GM13976 (cell line): ENCODE data around the gene CMIP.

Experiments used
- DNase-seq: peaks from one replicate; pipeline ENCODE4 v3.0.0; 2012; ENCODE audit warnings: low spot score
- in situ Hi-C: fragments of 300-500 bp; cut with MboI; formaldehyde crosslinking; loops from one replicate; pipeline ENCODE4 v1.12.0; 2022; ENCODE audit warnings: low sequenced_read_pairs, mixed read lengths, inconsistent platforms; ENCODE audit not compliant: unreplicated experiment
- TF ChIP-seq, protein P1 (sequence below): IDR thresholded peaks from 2 replicates; pipeline ENCODE4 v1.5.1; 2012; ENCODE audit warnings: borderline replicate concordance, mild to moderate bottlenecking; ENCODE audit not compliant: insufficient read depth; ENCODE audit errors: extremely low read depth, missing control alignments, control extremely low read depth

Gene CMIP

DNA sequence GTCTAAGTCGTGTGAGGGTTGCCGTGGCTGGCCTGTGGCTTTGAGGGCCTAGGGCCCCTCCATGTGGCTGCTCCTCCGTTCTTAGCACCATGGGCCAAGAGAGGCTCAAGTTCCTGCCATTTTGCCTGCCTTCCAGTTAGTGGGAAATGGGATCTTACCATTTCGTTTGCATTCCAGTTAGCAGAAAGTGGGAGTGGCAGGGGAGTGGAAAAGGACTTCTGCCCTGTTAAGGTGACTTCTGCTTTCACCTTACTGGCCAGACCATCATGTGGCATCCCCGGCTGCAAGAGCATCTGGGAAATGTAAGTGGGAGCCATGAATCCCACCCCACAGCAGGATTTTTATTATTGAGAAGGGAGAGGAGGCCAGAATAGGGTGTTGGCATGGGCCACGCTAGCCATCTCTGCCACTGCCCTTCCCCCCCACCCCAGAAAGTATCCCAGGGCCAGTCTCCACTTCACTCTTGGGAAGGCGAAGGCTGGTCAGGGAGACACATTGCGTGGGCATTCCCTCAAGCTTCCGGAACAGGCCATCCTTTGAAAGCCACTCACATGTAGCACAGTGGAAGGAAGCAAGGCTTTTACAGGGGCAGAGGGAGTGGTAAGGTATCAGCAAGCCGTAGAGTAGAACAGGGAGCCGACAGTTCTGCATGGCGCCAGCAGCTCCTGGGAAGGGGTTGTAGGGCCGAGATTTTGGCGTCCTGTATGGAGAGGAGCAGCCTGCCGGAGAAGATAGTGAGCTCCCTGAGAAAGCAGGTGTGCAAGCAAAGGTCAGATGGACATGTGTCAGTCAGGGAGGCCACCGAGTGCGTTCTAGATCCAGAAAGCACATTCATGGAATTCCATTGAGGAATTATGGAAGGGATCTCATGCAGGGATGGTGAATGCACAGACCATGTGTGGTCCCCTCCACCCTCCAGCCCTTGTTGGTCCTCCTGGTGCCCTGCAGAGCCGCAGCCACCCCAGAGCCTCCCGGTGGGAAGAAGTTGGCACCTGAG, 33.4 kb downstream of the CMIP start:
- no peak for DNase-seq
- TF ChIP-seq, protein P1, sequence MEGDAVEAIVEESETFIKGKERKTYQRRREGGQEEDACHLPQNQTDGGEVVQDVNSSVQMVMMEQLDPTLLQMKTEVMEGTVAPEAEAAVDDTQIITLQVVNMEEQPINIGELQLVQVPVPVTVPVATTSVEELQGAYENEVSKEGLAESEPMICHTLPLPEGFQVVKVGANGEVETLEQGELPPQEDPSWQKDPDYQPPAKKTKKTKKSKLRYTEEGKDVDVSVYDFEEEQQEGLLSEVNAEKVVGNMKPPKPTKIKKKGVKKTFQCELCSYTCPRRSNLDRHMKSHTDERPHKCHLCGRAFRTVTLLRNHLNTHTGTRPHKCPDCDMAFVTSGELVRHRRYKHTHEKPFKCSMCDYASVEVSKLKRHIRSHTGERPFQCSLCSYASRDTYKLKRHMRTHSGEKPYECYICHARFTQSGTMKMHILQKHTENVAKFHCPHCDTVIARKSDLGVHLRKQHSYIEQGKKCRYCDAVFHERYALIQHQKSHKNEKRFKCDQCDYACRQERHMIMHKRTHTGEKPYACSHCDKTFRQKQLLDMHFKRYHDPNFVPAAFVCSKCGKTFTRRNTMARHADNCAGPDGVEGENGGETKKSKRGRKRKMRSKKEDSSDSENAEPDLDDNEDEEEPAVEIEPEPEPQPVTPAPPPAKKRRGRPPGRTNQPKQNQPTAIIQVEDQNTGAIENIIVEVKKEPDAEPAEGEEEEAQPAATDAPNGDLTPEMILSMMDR = no peak
- in situ Hi-C loops = no loop called here

DNA sequence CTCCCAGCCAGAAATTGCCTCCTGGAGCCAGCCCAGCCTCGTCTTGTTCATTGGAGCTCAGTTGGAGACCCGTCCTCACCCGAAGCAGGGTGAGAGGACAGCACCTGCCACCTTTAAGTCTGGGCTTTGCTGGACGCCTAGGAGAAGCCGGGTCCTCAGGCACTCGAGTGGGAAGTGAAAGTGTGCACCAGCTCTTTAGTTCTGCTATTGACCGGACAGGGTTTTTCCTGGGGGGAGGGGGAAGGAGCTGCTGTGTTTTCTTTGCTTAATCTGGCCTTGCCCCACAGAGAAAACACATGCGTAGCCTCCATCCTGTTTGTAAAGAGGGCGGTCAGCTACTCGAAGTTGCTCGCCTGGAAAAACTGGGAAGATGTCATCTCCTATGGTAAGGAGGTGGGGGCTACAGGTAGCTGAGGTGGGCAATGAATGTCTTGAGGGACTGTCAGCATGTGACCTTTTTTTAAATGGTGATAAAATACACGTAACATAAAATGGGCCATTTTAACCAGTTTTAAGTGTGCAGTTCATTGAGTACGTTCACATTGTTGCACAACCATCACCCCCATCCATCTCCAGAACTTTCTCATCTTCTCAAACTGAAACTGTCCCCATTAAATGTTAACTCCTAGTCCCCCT, 34.4 kb downstream of the CMIP start:
- peak; percentile 84 for DNase-seq
- in situ Hi-C loops = no loop called here
- TF ChIP-seq, protein P1 = no peak

DNA sequence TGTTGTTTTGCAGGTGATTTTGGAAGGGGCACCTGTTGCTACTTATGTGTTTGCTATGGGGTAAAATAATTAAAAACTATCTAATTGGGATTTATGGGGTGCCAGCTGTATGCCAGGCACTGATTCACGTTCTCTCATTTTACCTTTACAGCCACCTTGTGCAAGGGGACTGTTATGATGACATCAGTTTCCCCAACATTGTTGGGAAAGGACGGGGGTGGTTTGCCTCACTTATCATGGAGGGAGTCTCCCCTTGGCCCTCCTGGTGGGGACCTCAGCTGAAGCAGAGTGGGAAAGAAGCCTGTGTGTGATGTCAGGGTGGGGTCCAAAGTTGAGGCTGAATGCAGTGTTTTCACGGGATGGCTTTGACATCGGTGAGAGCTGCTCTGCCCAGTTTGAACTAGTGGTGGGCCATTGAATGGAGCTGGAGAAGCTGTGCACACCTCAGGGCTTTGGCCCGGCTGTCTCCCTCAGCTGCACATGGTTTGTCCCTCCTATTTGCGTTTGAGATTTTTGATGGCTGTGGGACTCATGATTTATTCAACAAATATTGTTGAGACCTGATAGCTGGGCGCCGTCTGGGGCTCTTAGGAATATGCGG, 36.1 kb downstream of the CMIP start:
- in situ Hi-C loops = no loop called here
- DNase-seq = no peak
- TF ChIP-seq, protein P1 = no peak

DNA sequence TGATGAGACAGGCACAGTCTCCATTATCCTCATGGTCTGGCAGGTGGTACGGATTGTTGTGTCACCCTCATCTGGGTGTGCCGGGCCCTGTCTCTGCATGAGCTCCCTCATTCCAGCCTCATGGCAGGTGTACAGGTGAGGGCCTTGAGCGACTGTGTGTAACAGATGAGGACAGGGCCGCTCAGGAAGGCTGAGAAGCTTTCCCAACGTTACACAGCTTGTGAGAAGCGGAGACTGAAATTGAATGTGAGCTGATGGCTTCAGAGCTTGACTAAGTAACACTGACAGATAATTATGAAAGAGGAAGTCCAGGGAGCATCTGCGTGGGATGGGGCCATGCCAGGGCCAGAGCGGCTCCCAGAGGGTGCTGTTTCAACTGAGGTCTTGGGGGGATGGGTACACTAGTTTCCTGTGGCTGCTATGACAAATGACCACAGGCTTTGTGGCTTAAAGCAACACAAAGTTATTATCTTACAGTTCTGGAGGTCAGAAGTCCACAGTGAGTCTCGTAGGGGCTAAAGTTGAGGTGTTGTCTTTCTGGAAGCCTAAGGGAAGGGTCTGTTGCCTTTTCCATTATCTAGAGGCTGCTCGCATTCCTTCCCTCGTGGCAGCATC, 36.7 kb downstream of the CMIP start:
- in situ Hi-C loops = no loop called here
- DNase-seq = peak; percentile 93
- TF ChIP-seq, protein P1 = peak; percentile 14

DNA sequence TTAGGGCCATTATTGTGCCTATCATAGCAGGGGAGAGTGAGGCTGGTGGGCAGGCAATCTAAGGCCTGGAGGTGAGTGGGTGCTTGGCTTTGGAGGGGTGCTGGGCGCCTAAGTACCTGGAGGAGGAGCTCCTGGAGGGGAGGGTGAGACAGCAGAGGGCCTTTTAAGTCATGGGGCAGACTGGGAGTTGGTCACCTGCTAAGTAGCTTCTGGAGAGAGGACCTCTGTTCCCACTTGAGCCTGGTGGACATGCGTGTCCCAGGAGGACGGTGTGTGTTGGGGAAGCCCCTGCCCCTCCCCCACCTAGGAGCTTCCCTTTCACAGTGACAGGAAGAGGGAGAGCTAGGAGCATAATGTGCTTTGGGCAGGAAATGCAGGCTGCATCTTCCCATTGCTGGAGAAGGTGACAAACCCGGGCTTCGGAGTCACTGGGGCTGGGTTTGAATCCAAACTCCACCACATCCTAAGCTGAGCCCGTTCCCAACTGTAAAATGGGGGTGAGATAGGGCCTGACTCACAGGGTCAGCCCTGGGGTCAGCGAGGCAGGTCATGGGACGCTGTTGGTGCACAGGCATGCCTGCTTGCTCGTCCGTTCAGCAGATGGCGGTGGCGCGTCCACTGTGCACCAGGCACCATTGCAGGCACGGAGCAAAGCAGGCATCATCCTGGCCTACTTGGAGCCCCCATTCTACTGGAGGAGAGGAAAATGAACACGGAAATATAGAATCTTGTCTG, 37.9 kb downstream of the CMIP start:
- TF ChIP-seq, protein P1 = no peak
- DNase-seq = no peak
- in situ Hi-C loops = no loop called here
